A673 (cell line): ENCODE measurements around the gene EFNA5. TPM values are rescaled to one million over a fixed set of nuclear protein-coding genes. Genes with fewer than 3 reads are reported as not detected.

ENCODE experiments used
- BruUV-seq: library from RNA; stranded (reverse); fragments of 400-500 nt; replicated peaks from 2 replicates; lab custom pipeline; 2021; lab: Mats Ljungman, UMichigan
- CTCF ChIA-PET: fragments of 300-600 bp; sonication (Branson Sonifier 250); formaldehyde crosslinking; loops from one replicate; lab custom pipeline; 2022; ENCODE audit warnings: antibody characterized with exemption; lab: Charles Lee
- POLR2A ChIA-PET: fragments of 300-600 bp; sonication (Branson Sonifier 250); formaldehyde crosslinking; loops from one replicate; lab custom pipeline; 2022; ENCODE audit warnings: antibody characterized with exemption; ENCODE audit not compliant: low non-redundant PET; lab: Charles Lee
- DNase-seq: peaks from one replicate; pipeline ENCODE4 v3.0.0-alpha.2; 2015; ENCODE audit warnings: low spot score
- H3K27ac ChIP-seq: fragments of 200-600 bp; sonication (generic); 2 replicates; pipeline ENCODE4 v1.5.1; 2016; ENCODE audit warnings: mixed run types, low read depth, mild to moderate bottlenecking, mixed read lengths, antibody characterized with exemption, low read length; ENCODE audit not compliant: poor library complexity, severe bottlenecking
- H3K27me3 ChIP-seq: fragments of 200-600 bp; sonication (generic); replicated peaks from 2 replicates; pipeline ENCODE4 v1.6.1; 2017; ENCODE audit warnings: mixed run types, low read depth, mild to moderate bottlenecking, mixed read lengths, antibody characterized with exemption, low read length; ENCODE audit not compliant: insufficient read depth, poor library complexity
- H3K36me3 ChIP-seq: fragments of 200-600 bp; sonication (generic); 2 replicates; pipeline ENCODE4 v1.6.1; 2016; ENCODE audit warnings: mixed run types, mild to moderate bottlenecking, mixed read lengths, antibody characterized with exemption, low read length; ENCODE audit not compliant: insufficient read depth, poor library complexity, severe bottlenecking
- H3K4me1 ChIP-seq: fragments of 200-600 bp; sonication (generic); 2 replicates; pipeline ENCODE4 v1.6.1; 2017; ENCODE audit warnings: mixed run types, mild to moderate bottlenecking, mixed read lengths, antibody characterized with exemption, low read length; ENCODE audit not compliant: insufficient read depth, poor library complexity, severe bottlenecking
- H3K4me3 ChIP-seq: fragments of 200-600 bp; sonication (generic); 2 replicates; pipeline ENCODE4 v1.5.1; 2016; ENCODE audit warnings: low read depth, mixed run types, mild to moderate bottlenecking, mixed read lengths, low read length; ENCODE audit not compliant: poor library complexity, severe bottlenecking
- H3K9me3 ChIP-seq: fragments of 200-600 bp; sonication (generic); 2 replicates; pipeline ENCODE4 v1.6.1; 2016; ENCODE audit warnings: mixed run types, low read depth, mild to moderate bottlenecking, mixed read lengths, antibody characterized with exemption, low read length; ENCODE audit not compliant: poor library complexity, severe bottlenecking
- CTCF ChIP-seq: fragments of 300-800, 200-600 bp; sonication (generic); conservative IDR thresholded peaks from 2 replicates; pipeline ENCODE4 v1.5.1; 2017; ENCODE audit warnings: low read depth, mild to moderate bottlenecking, antibody characterized with exemption, low read length, moderate library complexity, mixed read lengths
- EZH2 ChIP-seq: fragments of 200-600 bp; sonication (generic); IDR thresholded peaks from 2 replicates; pipeline ENCODE4 v1.6.1; 2017; ENCODE audit warnings: borderline replicate concordance, low read depth, mild to moderate bottlenecking, mixed read lengths, antibody characterized with exemption, low read length; ENCODE audit not compliant: poor library complexity, severe bottlenecking
- intact Hi-C: fragments of 100-400 bp; cut with micrococcal nuclease; formaldehyde crosslinking; loops from one replicate; pipeline ENCODE4 v1.10.0; 2022; ENCODE audit not compliant: unreplicated experiment
- total RNA-seq: library from RNA; stranded (reverse); gene quantifications from 2 replicates; pipeline ENCODE4 v1.2.3, GENCODE V29; 2021

Gene EFNA5
- total RNA-seq, 1 experiment from 2014 or later, result 16.7 TPM

GRCh38 chr5:107407713-107408298, 262.9 kb downstream of the EFNA5 start:
- intact Hi-C loops, result no loop called here
- Histone ChIP-seq H3K4me3 (no peak overlapping the region), H3K36me3 (no peaks in the 10 kb centered on the region), H3K27ac (no peak overlapping the region), H3K4me1 (peaks cover 8% of the 10 kb centered on the region), H3K27me3 (no peaks in the 10 kb centered on the region), H3K9me3 (no peaks in the 10 kb centered on the region)
- ChIA-PET CTCF (no interaction called here), POLR2A (no interaction called here)
- no TSS peak for BruUV-seq
- TF ChIP-seq EZH2 (no peak), CTCF (no peak)
- DNase-seq, result no peak

- H3K4me1 ChIP-seq, result peaks cover 33% of the 10 kb centered on the region
- POLR2A ChIA-PET, result interaction anchor here (0.5 kb wide), 1 partner anchor 65 kb away, joined by 3 read pairs; no protein-coding TSS in a partner anchor
- H3K27me3 ChIP-seq, result no peaks in the 10 kb centered on the region
- CTCF ChIA-PET, result no interaction called here
- H3K4me3 ChIP-seq, result no peak overlapping the region
- DNase-seq, result no peak
- intact Hi-C loops, result no loop called here
- no TSS peak for BruUV-seq
- TF ChIP-seq CTCF (no peak), EZH2 (no peak)
- no peaks in the 10 kb centered on the region for H3K36me3 ChIP-seq
- no peaks in the 10 kb centered on the region for H3K9me3 ChIP-seq
- H3K27ac ChIP-seq, result no peak overlapping the region
Measured at GRCh38 chr5:107404595-107405374, 266.0 kb downstream of the EFNA5 start.

GRCh38 chr5:107403228-107403953, 267.3 kb downstream of the EFNA5 start:
- Histone ChIP-seq H3K27me3 (no peaks in the 10 kb centered on the region), H3K4me3 (no peak overlapping the region), H3K36me3 (no peaks in the 10 kb centered on the region), H3K27ac (no peak overlapping the region), H3K4me1 (peaks cover 33% of the 10 kb centered on the region), H3K9me3 (no peaks in the 10 kb centered on the region)
- ChIA-PET POLR2A (no interaction called here), CTCF (no interaction called here)
- DNase-seq, result no peak
- intact Hi-C loops, result no loop called here
- TF ChIP-seq CTCF (no peak), EZH2 (no peak)
- no TSS peak for BruUV-seq
